Measurements from ENCODE around the gene PGAM1.

- no peak for TF ChIP-seq EZH2 (IDR thresholded peaks at IDR 0.05; ENCODE audit: borderline replicate concordance, insufficient read depth, low read length, poor library complexity, severe bottlenecking)
- TF ChIP-seq, protein P1, sequence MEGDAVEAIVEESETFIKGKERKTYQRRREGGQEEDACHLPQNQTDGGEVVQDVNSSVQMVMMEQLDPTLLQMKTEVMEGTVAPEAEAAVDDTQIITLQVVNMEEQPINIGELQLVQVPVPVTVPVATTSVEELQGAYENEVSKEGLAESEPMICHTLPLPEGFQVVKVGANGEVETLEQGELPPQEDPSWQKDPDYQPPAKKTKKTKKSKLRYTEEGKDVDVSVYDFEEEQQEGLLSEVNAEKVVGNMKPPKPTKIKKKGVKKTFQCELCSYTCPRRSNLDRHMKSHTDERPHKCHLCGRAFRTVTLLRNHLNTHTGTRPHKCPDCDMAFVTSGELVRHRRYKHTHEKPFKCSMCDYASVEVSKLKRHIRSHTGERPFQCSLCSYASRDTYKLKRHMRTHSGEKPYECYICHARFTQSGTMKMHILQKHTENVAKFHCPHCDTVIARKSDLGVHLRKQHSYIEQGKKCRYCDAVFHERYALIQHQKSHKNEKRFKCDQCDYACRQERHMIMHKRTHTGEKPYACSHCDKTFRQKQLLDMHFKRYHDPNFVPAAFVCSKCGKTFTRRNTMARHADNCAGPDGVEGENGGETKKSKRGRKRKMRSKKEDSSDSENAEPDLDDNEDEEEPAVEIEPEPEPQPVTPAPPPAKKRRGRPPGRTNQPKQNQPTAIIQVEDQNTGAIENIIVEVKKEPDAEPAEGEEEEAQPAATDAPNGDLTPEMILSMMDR (IDR thresholded peaks at IDR 0.05; ENCODE audit: poor library complexity, severe bottlenecking), result no peak
- no peak for TF ChIP-seq POLR2AphosphoS5 (IDR thresholded peaks at IDR 0.05)
- TF ChIP-seq RAD21 (conservative IDR thresholded peaks at IDR 0.05), result no peak
- no peak for TF ChIP-seq TAF1 (IDR thresholded peaks at IDR 0.05; ENCODE audit: low read depth)
Measured at GRCh38 chr10:97381626-97382025, 44.4 kb upstream of the PGAM1 start.

Data from neural cell (in vitro differentiated cells).